Endodermal cell (in vitro differentiated cells): Measurements from ENCODE around the gene PC. TPM values are rescaled to one million over a fixed set of nuclear protein-coding genes. Genes with fewer than 3 reads are reported as not detected.

Source experiments
- DNase-seq: peaks from one replicate; pipeline ENCODE4 v3.0.0-alpha.2; 2017
- H3K27ac ChIP-seq: 2 replicates; pipeline ENCODE4 v1.5.1; 2013; ENCODE audit warnings: mild to moderate bottlenecking, low read depth, low read length, moderate library complexity
- H3K27me3 ChIP-seq: 2 replicates; pipeline ENCODE4 v1.6.1; 2013; ENCODE audit warnings: mild to moderate bottlenecking, low read length, moderate library complexity; ENCODE audit not compliant: insufficient read depth, control insufficient read depth, poor library complexity, severe bottlenecking
- H3K36me3 ChIP-seq: 2 replicates; pipeline ENCODE4 v1.7.0; 2013; ENCODE audit warnings: mild to moderate bottlenecking, low read length, moderate library complexity; ENCODE audit not compliant: control insufficient read depth, insufficient read depth
- H3K4me1 ChIP-seq: one replicate; pipeline ENCODE4 v1.7.0; 2013; ENCODE audit warnings: low read length; ENCODE audit not compliant: control insufficient read depth, insufficient read depth
- H3K4me3 ChIP-seq: 2 replicates; pipeline ENCODE4 v1.5.1; 2013; ENCODE audit warnings: mild to moderate bottlenecking, low read length, moderate library complexity
- H3K9ac ChIP-seq: 2 replicates; pipeline ENCODE4 v1.6.1; 2013; ENCODE audit warnings: mild to moderate bottlenecking, low read length, moderate library complexity; ENCODE audit not compliant: poor library complexity, severe bottlenecking; ENCODE audit errors: extremely low read depth
- H3K9me3 ChIP-seq: 2 replicates; pipeline ENCODE4 v1.6.1; 2013; ENCODE audit warnings: mild to moderate bottlenecking, low read length, moderate library complexity; ENCODE audit not compliant: control insufficient read depth
- H3K27ac Mint-ChIP-seq: 2 replicates; pipeline ENCODE4 v1.8.0; 2020; ENCODE audit warnings: mixed read lengths
- H3K27me3 Mint-ChIP-seq: 2 replicates; pipeline ENCODE4 v1.8.0; 2021; ENCODE audit warnings: mild to moderate bottlenecking, mixed read lengths; ENCODE audit not compliant: insufficient read depth
- H3K36me3 Mint-ChIP-seq: 2 replicates; pipeline ENCODE4 v1.8.0; 2020; ENCODE audit warnings: low read depth, mixed read lengths
- H3K4me1 Mint-ChIP-seq: 2 replicates; pipeline ENCODE4 v1.8.0; 2020; ENCODE audit warnings: mixed read lengths
- H3K4me3 Mint-ChIP-seq: 2 replicates; pipeline ENCODE4 v1.8.0; 2020; ENCODE audit warnings: mild to moderate bottlenecking, moderate library complexity, mixed read lengths
- H3K9me3 Mint-ChIP-seq: 2 replicates; pipeline ENCODE4 v1.8.0; 2020; ENCODE audit warnings: mild to moderate bottlenecking, mixed read lengths
- CTCF ChIP-seq: fragments of 200-600 bp; sonication (generic); conservative IDR thresholded peaks from 2 replicates; pipeline ENCODE4 v1.5.0; 2021; ENCODE audit warnings: antibody characterized with exemption, mild to moderate bottlenecking
- WGBS, 2 experiments: methylation state at CpG; one replicate each; pipeline versions ENCODE4 v1.1.5 to v1.1.7; 2013; ENCODE audit warnings: missing lambda C conversion rate in 2 of 2, mixed read lengths in 1 of 2; ENCODE audit not compliant: insufficient coverage in 1 of 2, insufficient read length in 1 of 2; 5-methylcytosine and 5-hydroxymethylcytosine counted together
- total RNA-seq, 2 donors: library from RNA; stranded (reverse); fragmentation: NEBNext Ultra II Directional in 1 of 2; extraction: Animal tissue kit (Norgen Biotek cat#: 25700) in 1 of 2; gene quantifications; 2 replicates in 1 of 2; 3 replicates in 1 of 2; pipeline ENCODE4 v1.2.1, GENCODE V29; 2021

The PC gene
- total RNA-seq, 2 donors from 2014 or later: 21.9 to 24.4 TPM

GRCh38 chr11:66859686-66860448 is 98.3 kb downstream of the PC start:
- no peak overlapping the region for H3K27ac ChIP-seq

GRCh38 chr11:66858939-66859685 is 99.1 kb downstream of the PC start:
- TF ChIP-seq CTCF: no peak
- no peak overlapping the region for H3K4me3 Mint-ChIP-seq
- DNase-seq: no peak

More at GRCh38 chr11:66859686-66860448, 98.3 kb downstream of the PC start:
- Histone ChIP-seq H3K9ac (no peak overlapping the region), H3K9me3 (no peaks in the 10 kb centered on the region), H3K4me3 (no peak overlapping the region), H3K4me1 (no peaks in the 10 kb centered on the region), H3K27me3 (no peaks in the 10 kb centered on the region), H3K36me3 (no peaks in the 10 kb centered on the region)
- H3K27ac Mint-ChIP-seq: no peak overlapping the region
- DNase-seq: no peak
- no peaks in the 10 kb centered on the region for H3K9me3 Mint-ChIP-seq
- H3K27me3 Mint-ChIP-seq: no peaks in the 10 kb centered on the region
- WGBS, 2 experiments: 93 to 95% methylated on average over 18 to 41 of the region's 41 CpGs
- TF ChIP-seq CTCF: no peak
- H3K36me3 Mint-ChIP-seq: no peaks in the 10 kb centered on the region
- H3K4me1 Mint-ChIP-seq: peaks cover 4% of the 10 kb centered on the region
- no peak overlapping the region for H3K4me3 Mint-ChIP-seq

DNA sequence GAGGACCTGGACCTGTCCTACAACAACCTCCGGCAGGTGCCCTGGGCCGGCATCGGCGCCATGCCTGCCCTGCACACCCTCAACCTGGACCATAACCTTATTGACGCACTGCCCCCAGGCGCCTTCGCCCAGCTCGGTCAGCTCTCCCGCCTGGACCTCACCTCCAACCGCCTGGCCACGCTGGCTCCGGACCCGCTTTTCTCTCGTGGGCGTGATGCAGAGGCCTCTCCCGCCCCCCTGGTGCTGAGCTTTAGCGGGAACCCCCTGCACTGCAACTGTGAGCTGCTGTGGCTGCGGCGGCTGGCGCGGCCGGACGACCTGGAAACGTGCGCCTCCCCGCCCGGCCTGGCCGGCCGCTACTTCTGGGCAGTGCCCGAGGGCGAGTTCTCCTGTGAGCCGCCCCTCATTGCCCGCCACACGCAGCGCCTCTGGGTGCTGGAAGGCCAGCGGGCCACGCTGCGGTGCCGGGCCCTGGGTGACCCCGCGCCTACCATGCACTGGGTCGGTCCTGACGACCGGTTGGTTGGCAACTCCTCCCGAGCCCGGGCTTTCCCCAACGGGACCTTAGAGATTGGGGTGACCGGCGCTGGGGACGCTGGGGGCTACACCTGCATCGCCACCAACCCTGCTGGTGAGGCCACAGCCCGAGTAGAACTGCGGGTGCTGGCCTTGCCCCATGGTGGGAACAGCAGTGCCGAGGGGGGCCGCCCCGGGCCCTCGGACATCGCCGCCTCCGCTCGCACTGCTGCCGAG is 99.8 kb downstream of the PC start:
- Histone ChIP-seq H3K4me3 (no peak overlapping the region), H3K36me3 (no peaks in the 10 kb centered on the region), H3K9ac (no peak overlapping the region), H3K9me3 (no peaks in the 10 kb centered on the region), H3K27me3 (no peaks in the 10 kb centered on the region), H3K27ac (no peak overlapping the region), H3K4me1 (no peaks in the 10 kb centered on the region)
- no peak for DNase-seq
- no peak for TF ChIP-seq CTCF
- H3K27me3 Mint-ChIP-seq: no peaks in the 10 kb centered on the region
- peak overlapping the region; percentile 67 for H3K4me3 Mint-ChIP-seq
- H3K27ac Mint-ChIP-seq: no peak overlapping the region
- H3K36me3 Mint-ChIP-seq: no peaks in the 10 kb centered on the region
- H3K4me1 Mint-ChIP-seq: peaks cover 4% of the 10 kb centered on the region
- 93 to 94% methylated on average over 35 to 62 of the region's 62 CpGs for WGBS, 2 experiments
- H3K9me3 Mint-ChIP-seq: no peaks in the 10 kb centered on the region

More at GRCh38 chr11:66858939-66859685, 99.1 kb downstream of the PC start:
- Histone ChIP-seq H3K9me3 (no peaks in the 10 kb centered on the region), H3K9ac (no peak overlapping the region), H3K36me3 (no peaks in the 10 kb centered on the region), H3K27me3 (no peaks in the 10 kb centered on the region), H3K27ac (no peak overlapping the region), H3K4me1 (no peaks in the 10 kb centered on the region), H3K4me3 (no peak overlapping the region)
- Mint-ChIP-seq H3K4me1 (peaks cover 4% of the 10 kb centered on the region), H3K27ac (no peak overlapping the region), H3K27me3 (no peaks in the 10 kb centered on the region), H3K9me3 (no peaks in the 10 kb centered on the region), H3K36me3 (no peaks in the 10 kb centered on the region)
- 93 to 95% methylated on average over 16 to 29 of the region's 29 CpGs for WGBS, 2 experiments
